K562 (cell line): Measurements from ENCODE around the gene PHKB.
"Not testable (repeated sequence)": the region's sequence is repeated elsewhere in the genome, so short reads cannot be mapped to it uniquely, and the experiment has no call there.

ENCODE experiments used
- FOXJ2 ChIP-seq: fragments of 200-800 bp; sonication (Bioruptor generic); IDR thresholded peaks from 2 replicates; pipeline ENCODE4 v1.6.1; 2016; ENCODE audit warnings: missing genetic modification characterization, missing compliant biosample characterization
- FOXJ3 ChIP-seq: sonication (generic); formaldehyde crosslinking; IDR thresholded peaks from 2 replicates; pipeline ENCODE4 v1.4.0; 2020; ENCODE audit warnings: mild to moderate bottlenecking, missing genetic modification reagents
- NFIX ChIP-seq: fragments of 250-450 bp; sonication (Bioruptor Pico); IDR thresholded peaks from 2 replicates; pipeline ENCODE4 v1.4.0; 2020; ENCODE audit warnings: low read depth, mild to moderate bottlenecking, moderate library complexity
- POLR2A ChIP-seq: fragments of 450-650 bp; conservative IDR thresholded peaks from 2 replicates; pipeline ENCODE4 v1.6.1; 2016
- RFX1 ChIP-seq: fragments of 450-650 bp; IDR thresholded peaks from 2 replicates; pipeline ENCODE4 v1.6.1; 2016; ENCODE audit warnings: mild to moderate bottlenecking, moderate library complexity
- RNF2 ChIP-seq: sonication (generic); IDR thresholded peaks from 2 replicates; pipeline ENCODE4 v1.6.1; 2016
- RNF219 ChIP-seq: fragments of 250-450 bp; sonication (Bioruptor Pico); IDR thresholded peaks from 2 replicates; pipeline ENCODE4 v1.5.0; 2022; ENCODE audit warnings: mild to moderate bottlenecking
- SP1 ChIP-seq: sonication (generic); formaldehyde crosslinking; IDR thresholded peaks from 2 replicates; pipeline ENCODE4 v1.8.1; 2022; ENCODE audit warnings: mild to moderate bottlenecking, missing genetic modification reagents
- XRCC5 ChIP-seq: fragments of 200-400 bp; formaldehyde crosslinking; IDR thresholded peaks from 2 replicates; pipeline ENCODE4 v1.6.1; 2017; ENCODE audit warnings: low read depth, mild to moderate bottlenecking, low read length
- ZNF444 ChIP-seq: fragments of 250-450 bp; sonication (Bioruptor Pico); IDR thresholded peaks from 2 replicates; pipeline ENCODE4 v1.4.0; 2020; ENCODE audit warnings: mild to moderate bottlenecking, moderate library complexity
- TF ChIP-seq, protein P1 (sequence below): fragments of 250-450 bp; sonication (Bioruptor Pico); IDR thresholded peaks from 2 replicates; pipeline ENCODE4 v1.5.0; 2021
- TF ChIP-seq, protein P2 (sequence below), 2 experiments: IDR thresholded peaks in 1 of 2; conservative IDR thresholded peaks in 1 of 2; 2 replicates each; pipeline ENCODE4 v1.6.1; 2016; ENCODE audit warnings: low read depth in 2 of 2, mild to moderate bottlenecking in 1 of 2, missing compliant biosample characterization in 1 of 2, missing genetic modification characterization in 1 of 2, moderate library complexity in 1 of 2
- TF ChIP-seq, protein P3 (sequence below): sonication (generic); formaldehyde crosslinking; IDR thresholded peaks from 2 replicates; pipeline ENCODE4 v1.8.0; 2022; ENCODE audit warnings: mild to moderate bottlenecking, missing genetic modification reagents, borderline replicate concordance
- TF ChIP-seq, protein P4 (sequence below): fragments of 250-450 bp; sonication (Bioruptor Pico); IDR thresholded peaks from 2 replicates; pipeline ENCODE4 v1.4.0; 2020; ENCODE audit warnings: mild to moderate bottlenecking, moderate library complexity

GRCh38 chr16:47539707-47540670, 78.9 kb downstream of the PHKB start:
- not testable (repeated sequence) for TF ChIP-seq RNF219 (CRISPR knock-in tag); SP1; RNF2; RFX1; FOXJ2 (tag); POLR2A; NFIX; ZNF444 (CRISPR knock-in tag); FOXJ3 (CRISPR knock-in tag); XRCC5
- TF ChIP-seq, protein P1, sequence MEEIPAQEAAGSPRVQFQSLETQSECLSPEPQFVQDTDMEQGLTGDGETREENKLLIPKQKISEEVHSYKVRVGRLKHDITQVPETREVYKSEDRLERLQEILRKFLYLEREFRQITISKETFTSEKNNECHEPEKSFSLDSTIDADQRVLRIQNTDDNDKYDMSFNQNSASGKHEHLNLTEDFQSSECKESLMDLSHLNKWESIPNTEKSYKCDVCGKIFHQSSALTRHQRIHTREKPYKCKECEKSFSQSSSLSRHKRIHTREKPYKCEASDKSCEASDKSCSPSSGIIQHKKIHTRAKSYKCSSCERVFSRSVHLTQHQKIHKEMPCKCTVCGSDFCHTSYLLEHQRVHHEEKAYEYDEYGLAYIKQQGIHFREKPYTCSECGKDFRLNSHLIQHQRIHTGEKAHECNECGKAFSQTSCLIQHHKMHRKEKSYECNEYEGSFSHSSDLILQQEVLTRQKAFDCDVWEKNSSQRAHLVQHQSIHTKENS: not testable (repeated sequence)
- TF ChIP-seq, protein P2, sequence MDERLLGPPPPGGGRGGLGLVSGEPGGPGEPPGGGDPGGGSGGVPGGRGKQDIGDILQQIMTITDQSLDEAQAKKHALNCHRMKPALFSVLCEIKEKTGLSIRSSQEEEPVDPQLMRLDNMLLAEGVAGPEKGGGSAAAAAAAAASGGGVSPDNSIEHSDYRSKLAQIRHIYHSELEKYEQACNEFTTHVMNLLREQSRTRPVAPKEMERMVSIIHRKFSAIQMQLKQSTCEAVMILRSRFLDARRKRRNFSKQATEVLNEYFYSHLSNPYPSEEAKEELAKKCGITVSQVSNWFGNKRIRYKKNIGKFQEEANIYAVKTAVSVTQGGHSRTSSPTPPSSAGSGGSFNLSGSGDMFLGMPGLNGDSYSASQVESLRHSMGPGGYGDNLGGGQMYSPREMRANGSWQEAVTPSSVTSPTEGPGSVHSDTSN (CRISPR knock-in tag; IDR thresholded peaks at IDR 0.05; ENCODE audit: low read depth): not testable (repeated sequence)
- TF ChIP-seq, protein P2 (tag; conservative IDR thresholded peaks at IDR 0.05; ENCODE audit: low read depth): not testable (repeated sequence)
- TF ChIP-seq, protein P3, sequence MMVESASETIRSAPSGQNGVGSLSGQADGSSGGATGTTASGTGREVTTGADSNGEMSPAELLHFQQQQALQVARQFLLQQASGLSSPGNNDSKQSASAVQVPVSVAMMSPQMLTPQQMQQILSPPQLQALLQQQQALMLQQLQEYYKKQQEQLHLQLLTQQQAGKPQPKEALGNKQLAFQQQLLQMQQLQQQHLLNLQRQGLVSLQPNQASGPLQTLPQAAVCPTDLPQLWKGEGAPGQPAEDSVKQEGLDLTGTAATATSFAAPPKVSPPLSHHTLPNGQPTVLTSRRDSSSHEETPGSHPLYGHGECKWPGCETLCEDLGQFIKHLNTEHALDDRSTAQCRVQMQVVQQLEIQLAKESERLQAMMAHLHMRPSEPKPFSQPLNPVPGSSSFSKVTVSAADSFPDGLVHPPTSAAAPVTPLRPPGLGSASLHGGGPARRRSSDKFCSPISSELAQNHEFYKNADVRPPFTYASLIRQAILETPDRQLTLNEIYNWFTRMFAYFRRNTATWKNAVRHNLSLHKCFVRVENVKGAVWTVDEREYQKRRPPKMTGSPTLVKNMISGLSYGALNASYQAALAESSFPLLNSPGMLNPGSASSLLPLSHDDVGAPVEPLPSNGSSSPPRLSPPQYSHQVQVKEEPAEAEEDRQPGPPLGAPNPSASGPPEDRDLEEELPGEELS (CRISPR knock-in tag): not testable (repeated sequence)
- TF ChIP-seq, protein P4, sequence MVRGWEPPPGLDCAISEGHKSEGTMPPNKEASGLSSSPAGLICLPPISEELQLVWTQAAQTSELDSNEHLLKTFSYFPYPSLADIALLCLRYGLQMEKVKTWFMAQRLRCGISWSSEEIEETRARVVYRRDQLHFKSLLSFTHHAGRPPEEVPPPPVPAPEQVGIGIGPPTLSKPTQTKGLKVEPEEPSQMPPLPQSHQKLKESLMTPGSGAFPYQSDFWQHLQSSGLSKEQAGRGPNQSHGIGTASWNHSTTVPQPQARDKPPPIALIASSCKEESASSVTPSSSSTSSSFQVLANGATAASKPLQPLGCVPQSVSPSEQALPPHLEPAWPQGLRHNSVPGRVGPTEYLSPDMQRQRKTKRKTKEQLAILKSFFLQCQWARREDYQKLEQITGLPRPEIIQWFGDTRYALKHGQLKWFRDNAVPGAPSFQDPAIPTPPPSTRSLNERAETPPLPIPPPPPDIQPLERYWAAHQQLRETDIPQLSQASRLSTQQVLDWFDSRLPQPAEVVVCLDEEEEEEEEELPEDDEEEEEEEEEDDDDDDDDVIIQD (CRISPR knock-in tag): not testable (repeated sequence)
